Kidney (tissue), 14 donors: ENCODE results near the gene UBQLN4. TPM values are rescaled to one million over a fixed set of nuclear protein-coding genes. Genes with fewer than 3 reads are reported as not detected.

Experiments
- DNase-seq, 5 donors: peaks; one replicate each; pipeline ENCODE4 v3.0.0-alpha.2; 2013 to 2020
- FAIRE-seq: peaks from 2 replicates; lab custom pipeline; 2012; peaks lifted over from hg19 to GRCh38; lab: Jason Lieb, UNC
- H3K27ac ChIP-seq, 2 donors: one replicate each; pipeline ENCODE4 v1.7.0; 2013; ENCODE audit warnings: low read depth in 2 of 2, low read length in 2 of 2, inconsistent platforms in 1 of 2
- H3K27me3 ChIP-seq: one replicate; pipeline ENCODE4 v1.7.1; 2013; ENCODE audit warnings: low read length, inconsistent platforms; ENCODE audit not compliant: control insufficient read depth, insufficient read depth
- H3K36me3 ChIP-seq, 3 donors: one replicate each; pipeline versions ENCODE4 v1.7.0 to v1.7.1; 2013; ENCODE audit warnings: low read length in 3 of 3, control low read depth in 1 of 3, inconsistent platforms in 1 of 3; ENCODE audit not compliant: insufficient read depth in 3 of 3, control insufficient read depth in 2 of 3
- H3K4me1 ChIP-seq, 3 donors: one replicate each; pipeline versions ENCODE4 v1.7.0 to v1.7.1; 2013; ENCODE audit warnings: low read length in 3 of 3, inconsistent platforms in 1 of 3, low read depth in 1 of 3; ENCODE audit not compliant: control insufficient read depth in 2 of 3, insufficient read depth in 2 of 3
- H3K4me3 ChIP-seq, 3 donors: one replicate each; pipeline versions ENCODE4 v1.7.0 to v1.8.1; 2013; ENCODE audit warnings: low read length in 3 of 3, control low read depth in 1 of 3, inconsistent platforms in 1 of 3
- H3K9ac ChIP-seq, 3 donors: one replicate each; pipeline versions ENCODE4 v1.7.0 to v1.7.1; 2013; ENCODE audit warnings: low read length in 3 of 3, control low read depth in 1 of 3, inconsistent platforms in 1 of 3
- H3K9me3 ChIP-seq, 3 donors: one replicate each; pipeline versions ENCODE4 v1.7.0 to v1.7.1; 2013; ENCODE audit warnings: low read length in 3 of 3, control low read depth in 1 of 3, inconsistent platforms in 1 of 3; ENCODE audit not compliant: control insufficient read depth in 2 of 3, insufficient read depth in 1 of 3
- intact Hi-C: fragments of 100-400 bp; cut with DNase I; formaldehyde crosslinking; loops from one replicate; pipeline ENCODE4 v1.11.1; 2022
- polyA plus RNA-seq: library from polyadenylated mRNA; stranded (reverse); fragments of 350-450 nt; fragmentation: Illumina TruSeq; extraction: RNeasy Lipid Tissue Mini Kit (QIAGEN cat#74804); gene quantifications from one replicate; pipeline ENCODE4 v1.2.3, GENCODE V29; 2014; ENCODE audit warnings: low read depth, low replicate concordance; ENCODE audit not compliant: insufficient read depth
- total RNA-seq: library from RNA; stranded (reverse); fragmentation: NEBNext Ultra II Directional; extraction: Animal tissue kit (Norgen Biotek cat#: 25700); gene quantifications from one replicate; pipeline ENCODE4 v1.2.1, GENCODE V29; 2021
- TF ChIP-seq, protein P1 (sequence below): IDR thresholded peaks from 3 replicates; pipeline ENCODE4 v1.5.1; 2012; ENCODE audit warnings: mild to moderate bottlenecking, moderate library complexity, borderline replicate concordance; ENCODE audit not compliant: insufficient read depth; ENCODE audit errors: extremely low read depth
- donor health status: control.
- donor health status: control.
- donor health status: control.
- donor health status: control.
- donor health status: control.
- donor health status: DM: yes; HTN: yes; CAD: no.
- donor health status: Normal renal cell carcinoma (clear cell type).

UBQLN4 gene
- total and polyA plus RNA-seq, 2 donors from 2014 or later = 24.5 to 24.6 TPM

DNA sequence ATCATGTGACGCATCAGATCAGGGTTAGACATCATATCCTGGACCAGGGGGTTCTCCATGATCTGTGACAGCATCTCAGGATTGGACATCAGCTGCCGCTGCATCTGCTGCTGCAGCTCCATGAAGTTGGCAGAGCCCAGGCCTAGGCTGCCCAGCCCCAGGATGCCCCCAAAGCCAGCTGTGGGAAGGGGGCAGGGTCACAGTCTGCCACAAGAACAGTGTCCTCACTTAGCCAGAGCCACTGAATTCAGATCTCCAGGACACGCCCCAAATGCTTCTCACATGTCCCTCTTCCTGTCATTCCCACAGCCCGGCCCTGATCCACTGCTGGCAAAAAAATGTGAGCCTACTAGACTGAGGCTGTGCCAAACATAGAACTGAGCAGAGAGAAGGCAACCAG lies 3.2 kb downstream of the UBQLN4 start:
- Histone ChIP-seq H3K4me1 (peaks cover 0 to 3% (median 1%) of the 10 kb centered on the region in 3 donors), H3K27ac (no peak overlapping the region), H3K4me3 (no peak overlapping the region), H3K9me3 (no peaks in the 10 kb centered on the region), H3K9ac (no peak overlapping the region), H3K27me3 (no peaks in the 10 kb centered on the region), H3K36me3 (peaks cover 0 to 7% (median 4%) of the 10 kb centered on the region in 3 donors)
- DNase-seq (no peak), FAIRE-seq (no peak)
- TF ChIP-seq, protein P1, sequence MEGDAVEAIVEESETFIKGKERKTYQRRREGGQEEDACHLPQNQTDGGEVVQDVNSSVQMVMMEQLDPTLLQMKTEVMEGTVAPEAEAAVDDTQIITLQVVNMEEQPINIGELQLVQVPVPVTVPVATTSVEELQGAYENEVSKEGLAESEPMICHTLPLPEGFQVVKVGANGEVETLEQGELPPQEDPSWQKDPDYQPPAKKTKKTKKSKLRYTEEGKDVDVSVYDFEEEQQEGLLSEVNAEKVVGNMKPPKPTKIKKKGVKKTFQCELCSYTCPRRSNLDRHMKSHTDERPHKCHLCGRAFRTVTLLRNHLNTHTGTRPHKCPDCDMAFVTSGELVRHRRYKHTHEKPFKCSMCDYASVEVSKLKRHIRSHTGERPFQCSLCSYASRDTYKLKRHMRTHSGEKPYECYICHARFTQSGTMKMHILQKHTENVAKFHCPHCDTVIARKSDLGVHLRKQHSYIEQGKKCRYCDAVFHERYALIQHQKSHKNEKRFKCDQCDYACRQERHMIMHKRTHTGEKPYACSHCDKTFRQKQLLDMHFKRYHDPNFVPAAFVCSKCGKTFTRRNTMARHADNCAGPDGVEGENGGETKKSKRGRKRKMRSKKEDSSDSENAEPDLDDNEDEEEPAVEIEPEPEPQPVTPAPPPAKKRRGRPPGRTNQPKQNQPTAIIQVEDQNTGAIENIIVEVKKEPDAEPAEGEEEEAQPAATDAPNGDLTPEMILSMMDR = no peak
- intact Hi-C loops = no loop called here

DNA sequence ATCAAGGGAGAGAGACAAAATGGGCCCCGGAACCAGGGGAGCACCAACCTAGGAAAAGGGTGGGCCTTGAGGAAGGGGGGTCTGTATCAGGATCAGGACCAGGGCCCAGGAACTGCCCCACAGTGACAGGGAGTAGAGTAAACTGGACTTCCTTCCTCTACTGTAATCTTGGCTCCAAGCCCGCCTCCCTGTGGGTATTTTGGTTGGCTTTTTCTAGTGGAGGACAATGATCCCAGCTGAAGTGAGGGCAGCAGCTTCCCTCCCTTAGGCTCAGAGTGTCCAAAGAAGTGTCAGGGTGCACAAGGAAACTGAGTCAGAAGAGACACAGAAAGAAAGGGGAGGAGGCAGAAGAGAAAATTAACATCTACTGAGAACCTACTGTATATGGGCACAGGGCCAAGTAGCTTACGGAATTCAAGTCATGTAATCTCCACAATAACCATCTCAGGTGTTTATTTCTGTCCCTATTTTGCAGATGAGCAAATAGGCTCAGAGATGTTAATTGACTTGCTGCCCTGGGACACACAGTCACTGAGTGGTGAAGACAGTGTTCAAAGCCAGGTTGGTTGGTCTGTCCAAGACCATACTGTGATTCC lies 4.8 kb downstream of the UBQLN4 start:
- Histone ChIP-seq H3K27ac (no peak overlapping the region), H3K4me1 (no peaks in the 10 kb centered on the region), H3K27me3 (no peaks in the 10 kb centered on the region), H3K9ac (no peak overlapping the region), H3K4me3 (no peak overlapping the region), H3K9me3 (no peaks in the 10 kb centered on the region), H3K36me3 (peaks cover 0 to 7% (median 4%) of the 10 kb centered on the region in 3 donors)
- DNase-seq = no peak
- intact Hi-C loops = no loop called here
- FAIRE-seq = no peak
- TF ChIP-seq, protein P1 = no peak

DNA sequence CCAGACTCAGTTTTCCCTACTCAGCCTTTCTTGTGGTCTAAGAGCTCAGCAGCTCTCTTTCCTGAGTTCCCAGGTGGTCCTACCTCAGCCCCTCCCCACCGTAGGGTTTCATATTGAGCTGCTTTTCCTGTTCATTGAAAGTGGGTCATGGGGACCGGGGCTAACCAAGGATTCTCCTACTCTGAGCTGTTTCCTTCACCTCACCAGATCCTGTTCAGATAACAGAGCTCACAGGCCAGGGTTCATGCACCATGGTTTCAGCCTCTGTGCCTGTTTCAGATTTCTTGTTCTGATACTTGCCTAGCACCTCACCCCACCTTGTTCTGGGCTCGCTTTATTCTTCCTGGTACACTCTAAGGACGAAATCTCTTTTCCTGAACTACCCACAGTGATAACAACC lies 8.5 kb downstream of the UBQLN4 start:
- Histone ChIP-seq H3K9ac (no peak overlapping the region), H3K36me3 (peaks cover 2 to 16% (median 13%) of the 10 kb centered on the region in 3 donors), H3K27me3 (no peaks in the 10 kb centered on the region), H3K9me3 (no peaks in the 10 kb centered on the region), H3K4me3 (no peak overlapping the region), H3K27ac (no peak overlapping the region), H3K4me1 (peaks cover 0 to 6% (median 0%) of the 10 kb centered on the region in 3 donors)
- DNase-seq (no peak), FAIRE-seq (no peak)
- TF ChIP-seq, protein P1 = no peak
- intact Hi-C loops = no loop called here
